Nucleus accumbens (tissue), 56 donors: ENCODE measurements around the gene PALD1.

Experiments used
- DNase-seq, 56 donors: peaks; one replicate each; lab custom pipeline; 2025; lab: John Stamatoyannopoulos, UW

The PALD1 gene

GRCh38 chr10:70583669-70584037, 105.1 kb downstream of the PALD1 start:
- no peak for DNase-seq

DNA sequence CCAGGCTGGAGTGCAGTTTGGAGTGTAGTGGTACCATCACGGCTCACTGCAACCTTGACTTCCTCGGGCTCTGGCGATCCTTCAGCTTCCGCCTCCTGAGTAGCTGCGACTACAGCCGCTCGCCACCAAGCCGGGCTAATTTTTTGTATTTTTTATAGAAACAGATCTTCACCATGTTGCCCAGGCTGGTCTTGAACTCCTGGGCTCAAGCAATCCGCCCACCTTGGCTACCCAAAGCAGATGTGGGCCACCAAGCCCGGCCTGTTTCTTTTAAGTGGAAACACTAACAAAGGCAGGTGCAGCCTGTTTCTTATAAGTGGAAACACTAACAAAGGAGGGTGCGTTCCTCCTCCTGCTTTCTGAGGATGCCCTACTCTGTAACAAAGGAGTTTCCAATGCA, 105.8 kb downstream of the PALD1 start:
- no peak for DNase-seq

DNA sequence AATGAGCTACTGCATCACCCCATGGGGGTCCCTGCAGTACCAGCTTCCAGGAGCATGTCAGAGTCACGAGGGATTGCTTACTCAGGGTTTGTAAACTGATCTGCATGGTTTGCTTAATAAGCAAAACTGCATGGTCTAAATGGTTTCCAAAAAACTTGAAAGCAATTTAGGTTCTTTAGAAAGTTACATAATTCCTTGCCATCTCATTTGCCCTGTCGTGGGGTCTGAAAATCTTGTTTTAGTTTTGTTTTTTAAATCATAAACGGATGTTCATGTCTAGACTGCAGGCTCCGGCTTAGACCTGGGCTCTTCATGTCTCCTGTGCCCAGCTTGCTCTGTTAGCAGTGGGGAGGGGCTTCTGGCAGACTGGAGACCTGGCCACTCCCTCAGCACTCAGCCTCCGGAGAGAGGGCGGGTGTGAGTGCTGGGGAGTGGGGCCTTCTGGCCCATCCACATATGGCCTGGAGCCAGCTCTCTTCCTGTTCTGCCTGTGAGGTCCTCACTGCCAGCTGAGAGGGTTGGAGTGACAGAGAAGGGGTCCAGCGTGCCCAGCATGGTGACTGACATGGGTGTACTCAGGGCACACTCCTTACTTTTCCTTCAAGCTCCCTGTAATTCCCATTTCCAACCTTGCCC, 106.5 kb downstream of the PALD1 start:
- no peak for DNase-seq

GRCh38 chr10:70585578-70586169, 107.1 kb downstream of the PALD1 start:
- no peak for DNase-seq

DNA sequence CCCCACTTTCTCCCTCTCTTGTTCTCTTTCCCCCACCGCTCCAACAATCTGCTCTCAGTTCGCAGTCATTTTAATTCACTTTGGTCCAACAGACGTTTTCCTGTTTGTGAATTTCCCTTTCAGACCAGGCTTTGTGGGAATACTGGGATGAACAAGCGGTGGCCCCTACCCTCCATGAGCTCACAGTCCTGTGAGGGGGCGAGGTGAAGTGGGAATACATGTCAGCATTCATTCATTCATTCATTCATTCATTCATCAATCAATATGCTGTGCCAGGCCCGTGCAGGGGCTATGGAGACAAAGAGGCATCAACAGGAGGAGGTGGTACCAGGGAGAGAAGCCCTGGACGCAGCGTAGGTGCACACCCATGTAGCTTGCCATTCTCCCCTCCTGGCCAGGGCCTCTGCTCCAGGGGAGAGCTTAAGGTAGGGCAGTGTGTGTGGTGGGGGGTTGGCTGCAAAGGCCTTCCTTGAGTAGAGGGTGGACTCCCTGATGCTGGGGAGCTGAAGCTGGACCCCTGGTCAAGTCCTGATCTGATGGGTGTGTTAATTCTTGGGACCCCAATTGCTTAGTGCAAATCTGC, 107.9 kb downstream of the PALD1 start:
- DNase-seq: no peak

DNA sequence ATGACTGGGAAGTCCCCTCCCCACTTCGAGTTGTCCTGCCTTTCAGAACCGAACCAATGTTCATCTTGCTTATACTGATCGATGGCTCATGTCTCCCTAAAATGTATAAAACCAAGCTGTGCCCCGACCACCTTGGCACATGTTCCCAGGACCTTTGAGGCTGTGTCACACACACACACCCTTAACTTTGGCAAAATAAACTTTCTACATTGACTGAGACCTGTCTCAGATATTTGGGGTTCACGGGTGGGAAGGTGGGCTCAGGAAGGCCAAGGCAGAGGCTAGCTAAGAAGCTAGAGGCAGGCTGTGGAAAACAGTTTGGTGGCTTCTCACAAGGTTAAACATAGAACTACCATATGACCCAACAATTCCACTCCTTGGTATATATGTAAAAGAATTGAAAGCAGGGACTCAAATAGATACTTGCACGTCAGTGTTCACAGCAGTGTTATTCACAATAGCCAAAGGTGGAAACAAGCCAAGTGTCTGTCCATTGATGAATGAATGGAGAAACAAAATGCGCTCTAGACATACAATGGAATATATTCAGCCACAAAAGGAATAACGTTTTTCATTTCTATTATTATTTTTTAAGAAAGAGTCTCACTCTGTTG, 108.6 kb downstream of the PALD1 start:
- peak in 2 of 56 donors; percentile 10 to 28 for DNase-seq

DNA sequence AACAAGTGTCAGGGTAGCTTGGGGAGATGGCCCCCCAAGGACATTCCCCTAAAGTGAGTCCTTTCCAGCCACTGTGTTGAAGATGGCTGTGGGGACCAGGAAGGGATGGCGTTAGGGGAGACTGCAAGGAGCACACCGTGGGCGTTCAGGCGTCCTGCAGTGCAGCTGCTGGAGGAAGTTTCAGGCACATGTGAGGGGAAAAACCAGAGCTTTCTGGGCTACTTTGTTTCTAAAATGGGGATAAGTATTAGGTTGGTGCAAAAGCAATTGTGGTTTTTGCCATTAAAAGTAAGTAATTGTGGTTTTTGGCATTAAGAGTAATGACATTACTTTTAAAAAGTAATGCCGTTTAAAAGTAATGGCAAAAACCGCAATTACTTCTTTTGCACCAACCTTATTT, 109.7 kb downstream of the PALD1 start:
- no peak for DNase-seq

GRCh38 chr10:70588859-70589570, 110.4 kb downstream of the PALD1 start:
- DNase-seq: no peak

GRCh38 chr10:70589762-70590654, 111.4 kb downstream of the PALD1 start:
- peak in 4 of 56 donors; percentile 11 to 30 (median 22) for DNase-seq

GRCh38 chr10:70590655-70591416, 112.3 kb downstream of the PALD1 start:
- no peak for DNase-seq

DNA sequence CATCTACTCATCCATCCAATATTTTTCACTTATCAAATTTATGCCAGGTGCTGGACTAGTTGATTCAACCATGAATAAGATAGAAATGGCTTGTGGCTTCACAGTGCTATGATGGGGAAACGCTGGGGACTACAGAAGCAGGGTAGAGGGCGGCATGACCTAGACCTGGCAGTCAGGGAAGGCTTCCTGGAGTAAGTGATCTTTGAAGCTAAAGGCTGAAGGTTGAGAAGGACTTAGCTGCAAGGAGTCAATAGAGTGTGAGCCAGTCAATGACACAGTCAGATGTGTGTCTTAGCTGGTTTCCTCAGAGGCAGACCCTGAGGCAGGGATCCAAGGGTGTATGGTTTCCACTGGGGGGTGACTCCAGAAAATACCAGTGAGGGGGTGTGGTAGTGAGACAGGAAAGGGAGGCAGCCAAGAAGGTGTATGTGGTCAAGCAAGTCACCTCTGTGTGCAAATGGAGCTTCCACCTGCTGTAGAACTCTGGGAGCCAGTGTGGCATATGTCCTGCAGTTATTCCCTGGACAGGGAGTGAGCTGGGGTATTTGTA, 113.7 kb downstream of the PALD1 start:
- no peak for DNase-seq

DNA sequence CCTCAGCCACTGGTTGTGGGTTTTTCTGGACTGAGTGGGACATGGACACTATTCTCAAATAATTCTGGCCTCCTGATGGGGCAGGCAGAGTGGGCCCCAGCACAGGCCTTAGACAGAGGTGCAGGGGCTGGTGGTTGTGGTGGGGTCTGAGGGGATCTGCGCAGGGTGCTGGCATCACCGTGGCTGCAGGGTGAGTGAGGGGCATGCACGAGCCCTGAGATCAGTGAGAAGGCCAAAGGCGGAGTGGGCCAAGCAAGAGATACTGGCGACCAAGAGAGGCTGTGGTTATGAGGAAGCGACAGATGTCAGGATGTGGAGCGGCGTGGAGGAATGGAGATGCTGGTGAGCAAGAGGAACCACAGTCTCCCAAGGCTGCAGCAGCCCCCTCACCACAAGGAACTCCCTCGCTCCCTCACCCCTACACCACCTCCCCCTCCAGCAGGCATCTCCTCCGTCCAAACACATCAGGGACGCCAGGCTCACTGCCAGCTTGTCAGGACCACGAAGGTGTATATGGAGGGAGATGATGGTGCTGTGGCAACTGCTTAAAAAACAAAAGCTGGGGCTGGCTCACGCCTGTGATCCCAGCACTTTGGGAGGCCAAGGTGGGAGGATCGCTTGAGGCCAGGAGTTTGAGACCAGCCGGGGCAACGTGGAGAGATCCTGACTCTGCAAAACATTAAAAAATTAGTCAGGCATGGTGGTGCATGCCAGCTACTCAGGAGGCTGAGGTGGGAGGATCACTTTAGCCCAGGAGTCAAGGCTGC, 114.4 kb downstream of the PALD1 start:
- DNase-seq: no peak

DNA sequence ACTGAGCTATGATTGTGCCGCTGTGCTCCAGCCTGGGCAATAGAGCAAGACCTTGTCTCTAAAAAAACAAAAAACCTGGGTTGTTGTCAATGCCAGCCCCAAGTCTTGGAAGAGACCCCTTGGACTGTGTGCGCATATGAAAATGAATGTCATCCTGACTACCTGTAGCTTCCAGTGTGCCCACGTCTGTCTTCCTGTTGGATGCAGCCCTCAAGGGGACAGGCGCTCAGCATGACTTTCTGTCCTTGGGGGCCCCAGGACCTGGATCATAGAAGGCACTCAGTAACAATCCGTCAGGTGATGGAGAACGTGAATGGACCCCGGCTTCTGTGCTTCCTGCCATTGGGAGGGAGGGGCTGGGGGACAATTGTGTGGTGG, 114.9 kb downstream of the PALD1 start:
- DNase-seq: no peak

- DNase-seq: no peak
Measured at GRCh38 chr10:70594161-70594560, 115.6 kb downstream of the PALD1 start.

DNA sequence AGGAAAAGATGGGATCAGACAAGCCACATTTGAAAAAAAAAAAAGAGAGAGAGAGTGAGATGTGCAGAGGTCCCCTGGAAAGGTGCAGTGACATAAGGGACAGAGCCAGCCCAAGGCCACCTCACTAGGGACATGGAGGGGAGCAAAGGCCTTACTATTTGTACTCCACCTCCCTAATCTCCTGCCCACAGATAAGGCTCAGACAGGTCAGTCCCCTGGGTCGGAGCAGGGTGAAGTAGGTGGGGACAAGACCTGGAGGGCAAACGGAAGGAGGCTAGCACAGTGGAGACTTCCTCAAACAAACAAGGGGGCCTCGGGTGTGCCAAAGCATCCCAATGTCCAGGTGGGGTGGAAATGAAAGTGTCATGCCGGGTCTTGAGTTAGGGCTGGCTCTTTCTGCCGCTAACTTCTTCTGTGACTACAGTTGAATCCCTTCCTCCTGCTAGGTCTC, 117.0 kb downstream of the PALD1 start:
- no peak for DNase-seq

- DNase-seq: peak in 38 of 56 donors; percentile 11 to 72 (median 39)
Measured at GRCh38 chr10:70596110-70596798, 117.7 kb downstream of the PALD1 start.
